HuH-7 (cell line): ENCODE data around the gene SPAG7.
"Not testable (repeated sequence)": the region's sequence is repeated elsewhere in the genome, so short reads cannot be mapped to it uniquely, and the experiment has no call there.

Experiments
- DNase-seq: peaks from one replicate; pipeline ENCODE4 v3.0.0; 2011; ENCODE audit warnings: low spot score

The SPAG7 gene

GRCh38 chr17:4938069-4938491 lies 29.5 kb downstream of the SPAG7 start:
- DNase-seq = no peak

DNA sequence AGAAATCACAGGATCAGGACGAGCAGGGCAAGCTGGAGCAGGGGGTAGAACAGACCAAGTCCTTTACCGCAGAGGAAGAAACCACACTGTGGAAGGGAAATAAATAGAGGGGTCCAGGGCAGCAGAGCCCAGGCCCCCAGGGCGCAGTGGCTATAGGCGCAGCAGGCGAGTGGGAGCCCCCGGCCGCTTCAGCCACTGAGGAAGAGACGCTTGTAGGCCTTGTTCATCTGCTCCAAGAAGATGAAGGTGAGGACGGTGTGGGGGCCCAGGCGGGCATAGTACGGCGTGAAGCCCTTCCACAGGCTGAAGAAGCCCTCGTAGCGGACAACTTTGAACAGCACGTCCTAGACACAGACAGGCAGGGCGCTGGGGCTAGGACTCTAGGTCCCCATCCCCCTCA lies 30.1 kb downstream of the SPAG7 start:
- no peak for DNase-seq

DNA sequence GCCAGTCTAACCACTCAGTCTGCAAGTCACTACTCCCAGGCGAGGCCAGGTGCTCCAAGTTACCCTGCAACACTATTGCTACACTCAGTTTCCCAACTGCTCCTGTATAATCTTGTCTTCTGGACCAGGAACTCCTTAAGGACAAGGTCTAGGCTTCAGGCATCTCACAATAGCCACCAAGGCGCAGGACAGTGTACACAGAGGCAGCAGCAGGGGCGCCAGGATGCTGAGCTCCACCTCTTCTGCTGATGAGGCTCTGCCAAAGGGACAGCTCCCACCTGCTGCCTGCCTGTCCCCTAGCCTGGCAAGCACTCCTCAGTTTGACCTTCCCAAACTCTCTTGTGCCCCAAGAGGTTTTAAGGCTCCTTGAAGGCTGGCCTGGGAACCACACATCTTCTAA lies 31.2 kb downstream of the SPAG7 start:
- DNase-seq = no peak

- DNase-seq = no peak
These were observed 32.0 kb downstream of the SPAG7 start for GRCh38 chr17:4935650-4936049.

- peak; percentile 58 for DNase-seq
These were observed 33.2 kb downstream of the SPAG7 start for GRCh38 chr17:4934173-4934979.

DNA sequence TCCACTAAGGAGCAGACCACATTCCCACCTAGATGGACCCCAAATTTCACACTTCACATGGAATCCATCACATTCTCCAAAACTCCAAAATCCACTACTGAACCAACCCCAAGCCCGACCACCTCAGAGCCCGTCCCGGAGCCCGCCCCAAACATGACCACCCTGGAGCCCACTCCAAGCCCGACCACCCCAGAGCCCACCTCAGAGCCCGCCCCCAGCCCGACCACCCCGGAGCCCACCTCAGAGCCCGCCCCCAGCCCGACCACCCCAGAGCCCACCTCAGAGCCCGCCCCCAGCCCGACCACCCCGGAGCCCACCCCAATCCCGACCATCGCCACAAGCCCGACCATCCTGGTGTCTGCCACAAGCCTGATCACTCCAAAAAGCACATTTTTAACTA lies 34.0 kb downstream of the SPAG7 start:
- no peak for DNase-seq

DNA sequence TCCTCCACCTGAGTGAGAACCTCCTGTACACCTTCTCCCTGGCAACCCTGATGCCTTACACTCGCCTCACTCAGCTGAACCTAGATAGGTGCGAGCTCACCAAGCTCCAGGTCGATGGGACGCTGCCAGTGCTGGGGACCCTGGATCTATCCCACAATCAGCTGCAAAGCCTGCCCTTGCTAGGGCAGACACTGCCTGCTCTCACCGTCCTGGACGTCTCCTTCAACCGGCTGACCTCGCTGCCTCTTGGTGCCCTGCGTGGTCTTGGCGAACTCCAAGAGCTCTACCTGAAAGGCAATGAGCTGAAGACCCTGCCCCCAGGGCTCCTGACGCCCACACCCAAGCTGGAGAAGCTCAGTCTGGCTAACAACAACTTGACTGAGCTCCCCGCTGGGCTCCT lies 34.9 kb downstream of the SPAG7 start:
- no peak for DNase-seq

- DNase-seq = no peak
These were observed 35.7 kb downstream of the SPAG7 start, which contains the start of gene GP1BA for GRCh38 chr17:4931963-4932362. TSS of gene GP1BA (plus strand) at chr17:4932277. CDS start at chr17:4932605, 328 bp downstream.

GRCh38 chr17:4928881-4929280 lies 38.7 kb downstream of the SPAG7 start:
- no peak for DNase-seq

- DNase-seq = not testable (repeated sequence)
These were observed 40.9 kb downstream of the SPAG7 start for GRCh38 chr17:4926577-4927335.

DNA sequence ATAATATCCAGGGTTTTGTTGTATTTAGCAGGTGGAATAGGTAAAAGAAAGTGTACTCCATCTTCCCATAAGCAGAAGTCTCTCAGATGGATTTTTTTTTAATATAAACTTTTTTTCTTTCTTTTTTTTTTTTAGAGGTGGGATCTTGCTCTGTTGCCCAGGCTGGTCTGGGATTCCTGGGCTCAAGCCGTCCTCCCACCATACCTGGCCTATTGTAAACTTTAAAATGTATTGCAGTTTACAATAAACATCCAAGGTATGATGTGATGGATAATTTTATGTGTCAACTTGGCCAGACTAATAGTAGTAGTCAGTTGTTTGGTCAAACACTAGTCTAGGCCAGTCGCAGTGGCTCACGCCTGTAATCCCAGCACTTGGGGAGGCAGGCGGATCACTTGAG lies 46.3 kb downstream of the SPAG7 start:
- no peak for DNase-seq

DNA sequence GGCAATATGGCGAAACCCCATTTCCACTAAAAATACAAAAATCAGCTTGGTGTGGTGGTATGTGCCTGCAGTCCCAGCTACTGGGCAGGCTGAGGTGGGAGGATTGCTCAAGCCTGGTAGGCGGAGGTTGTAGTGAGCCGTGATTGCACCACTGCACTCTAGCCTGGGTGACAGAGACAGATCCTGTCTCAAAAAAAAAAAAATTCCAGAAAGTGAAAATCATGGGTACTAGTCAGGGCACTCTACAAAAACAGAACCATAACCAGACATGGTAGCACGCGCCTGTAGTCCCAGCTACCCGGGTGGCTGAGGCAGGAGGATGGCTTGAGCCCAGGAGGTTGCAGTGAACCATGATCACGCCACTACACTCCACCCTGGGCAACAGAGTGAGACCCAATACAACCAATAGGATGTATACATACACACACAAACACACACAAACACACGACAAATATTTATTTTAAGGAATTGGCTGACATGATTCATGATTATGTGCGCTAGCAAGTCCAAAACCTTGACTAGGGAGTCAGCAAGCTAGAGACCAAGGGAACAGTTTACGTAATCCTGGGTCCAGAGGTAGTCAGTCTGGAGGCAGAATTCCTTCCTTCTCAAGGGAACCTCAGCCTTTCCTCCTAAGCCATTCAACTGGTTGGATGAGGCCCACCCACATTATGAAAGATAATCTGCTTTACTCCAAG lies 47.1 kb downstream of the SPAG7 start:
- DNase-seq = peak; percentile 34

GRCh38 chr17:4919511-4920047 lies 48.0 kb downstream of the SPAG7 start:
- DNase-seq = no peak

- DNase-seq = not testable (repeated sequence)
These were observed 53.1 kb downstream of the SPAG7 start for GRCh38 chr17:4914551-4914950.

DNA sequence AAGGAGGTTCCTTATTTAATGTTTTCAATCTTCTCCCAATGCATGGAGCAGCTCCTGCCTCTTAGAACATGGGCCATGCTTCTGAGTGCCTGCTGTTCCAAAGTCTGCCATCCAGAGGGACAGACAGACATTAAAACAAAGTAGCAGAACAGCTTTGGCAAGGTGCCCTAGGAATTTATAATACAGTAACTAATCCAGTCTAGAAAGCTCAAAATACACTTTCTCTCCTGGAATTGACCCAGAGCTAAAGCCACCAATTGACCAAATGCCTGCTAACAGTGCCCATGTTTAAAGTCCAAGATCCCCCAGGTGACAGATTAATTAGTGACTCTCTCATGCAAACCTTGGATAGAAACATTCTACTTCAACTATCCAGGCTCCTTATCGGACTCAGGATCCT lies 53.6 kb downstream of the SPAG7 start:
- DNase-seq = no peak
